HG02642 (cell line): ENCODE results near the gene RBM10.
A peak's percentile ranks its signal among the peaks of the same experiment; 100 is the strongest.

ENCODE experiments used
- ATAC-seq: cut with Tn5 transposase; IDR thresholded peaks from one replicate; pipeline ENCODE4 v1.9.1; 2021; ENCODE audit warnings: mild to moderate bottlenecking; ENCODE audit not compliant: unreplicated experiment, poor library complexity

RBM10 gene

GRCh38 chrX:47172971-47173792, 28.2 kb downstream of the RBM10 start:
- ATAC-seq = no peak

GRCh38 chrX:47174376-47174775, 29.4 kb downstream of the RBM10 start:
- no peak for ATAC-seq

GRCh38 chrX:47174846-47175587, 30.0 kb downstream of the RBM10 start:
- no peak for ATAC-seq

- ATAC-seq = no peak
These were observed 30.6 kb downstream of the RBM10 start for GRCh38 chrX:47175588-47175980.

GRCh38 chrX:47176101-47176740, 31.2 kb downstream of the RBM10 start:
- ATAC-seq = no peak

GRCh38 chrX:47177079-47177478, 32.1 kb downstream of the RBM10 start:
- ATAC-seq = no peak

GRCh38 chrX:47178337-47178736, 33.3 kb downstream of the RBM10 start:
- no peak for ATAC-seq

GRCh38 chrX:47179221-47179927, 34.4 kb downstream of the RBM10 start:
- no peak for ATAC-seq

GRCh38 chrX:47179928-47180255, 34.9 kb downstream of the RBM10 start:
- no peak for ATAC-seq

- ATAC-seq = no peak
These were observed 35.3 kb downstream of the RBM10 start for GRCh38 chrX:47180346-47180745.

- no peak for ATAC-seq
These were observed 36.3 kb downstream of the RBM10 start for GRCh38 chrX:47181301-47181700.

- no peak for ATAC-seq
These were observed 37.2 kb downstream of the RBM10 start for GRCh38 chrX:47182106-47182700.

- ATAC-seq = no peak
These were observed 39.5 kb downstream of the RBM10 start for GRCh38 chrX:47184486-47184885.

- ATAC-seq = no peak
These were observed 40.2 kb downstream of the RBM10 start for GRCh38 chrX:47185241-47185640.

- no peak for ATAC-seq
These were observed 41.2 kb downstream of the RBM10 start for GRCh38 chrX:47186096-47186740.

- no peak for ATAC-seq
These were observed 42.2 kb downstream of the RBM10 start for GRCh38 chrX:47187106-47187677.

- ATAC-seq = no peak
These were observed 44.9 kb downstream of the RBM10 start for GRCh38 chrX:47189906-47190305.

GRCh38 chrX:47190445-47191269, 45.6 kb downstream of the RBM10 start:
- peak; percentile 67 for ATAC-seq

GRCh38 chrX:47191331-47191730, 46.3 kb downstream of the RBM10 start:
- no peak for ATAC-seq
